H1 (cell line): Measurements from ENCODE around the gene ANO9. TPM values are rescaled to one million over a fixed set of nuclear protein-coding genes. Genes with fewer than 3 reads are reported as not detected.

Source experiments
- CTCF ChIA-PET: fragments of 300-600 bp; sonication (Branson Sonifier 250); formaldehyde crosslinking; loops from one replicate; lab custom pipeline; 2021; ENCODE audit not compliant: partially characterized antibody; lab: Charles Lee
- POLR2A ChIA-PET: fragments of 300-600 bp; sonication (Branson Sonifier 250); formaldehyde crosslinking; loops from one replicate; lab custom pipeline; 2021; ENCODE audit warnings: inconsistent platforms; ENCODE audit not compliant: partially characterized antibody; lab: Charles Lee
- DNase-seq, 2 experiments: peaks; one replicate each; pipeline versions ENCODE4 v3.0.0 to v3.0.0-alpha.2; 2010 to 2022; ENCODE audit warnings: low spot score in 2 of 2, low read depth in 1 of 2, mixed read lengths in 1 of 2
- FAIRE-seq: peaks from 2 replicates; lab custom pipeline; 2011; peaks lifted over from hg19 to GRCh38; lab: Jason Lieb, UNC
- H2AFZ ChIP-seq: 2 replicates; pipeline ENCODE4 v1.8.1; 2012; ENCODE audit warnings: low read length, inconsistent platforms
- H2AK5ac ChIP-seq: 2 replicates; pipeline ENCODE4 v1.6.1; 2013; ENCODE audit warnings: low read depth, low read length
- H2BK120ac ChIP-seq: replicated peaks from 2 replicates; pipeline ENCODE3; 2013; ENCODE audit warnings: low read depth, low read length, inconsistent platforms
- H2BK12ac ChIP-seq: 2 replicates; pipeline ENCODE4 v1.6.1; 2013; ENCODE audit warnings: low read depth, low read length
- H2BK15ac ChIP-seq: 2 replicates; pipeline ENCODE4 v1.6.1; 2013; ENCODE audit warnings: low read length
- H2BK20ac ChIP-seq: 2 replicates; pipeline ENCODE4 v1.6.1; 2013; ENCODE audit warnings: low read length
- H2BK5ac ChIP-seq: 2 replicates; pipeline ENCODE4 v1.6.1; 2013; ENCODE audit warnings: low read depth, low read length
- H3K14ac ChIP-seq: 2 replicates; pipeline ENCODE4 v1.6.1; 2013; ENCODE audit warnings: inconsistent platforms; ENCODE audit not compliant: insufficient read length
- H3K18ac ChIP-seq: 2 replicates; pipeline ENCODE4 v1.6.1; 2013; ENCODE audit warnings: low read length; ENCODE audit errors: extremely low read depth
- H3K23ac ChIP-seq: 2 replicates; pipeline ENCODE4 v1.6.1; 2013; ENCODE audit warnings: inconsistent platforms; ENCODE audit not compliant: insufficient read length
- H3K23me2 ChIP-seq: 2 replicates; pipeline ENCODE4 v1.6.1; 2013; ENCODE audit warnings: low read depth, low read length
- H3K27ac ChIP-seq: 2 replicates; pipeline ENCODE4 v1.6.1; 2011; ENCODE audit warnings: low read depth, low read length, inconsistent platforms
- H3K27me3 ChIP-seq, 4 experiments: replicated peaks in 1 of 4; 1 replicate in 1 of 4; 2 replicates in 3 of 4; pipeline versions ENCODE4 v1.6.1 to v1.8.1; 2011 to 2013; ENCODE audit warnings: low read length in 3 of 4, mild to moderate bottlenecking in 3 of 4, inconsistent platforms in 2 of 4, mixed read lengths in 2 of 4, moderate library complexity in 1 of 4; ENCODE audit not compliant: control insufficient read depth in 3 of 4, insufficient read depth in 3 of 4; ENCODE audit errors: extremely low read depth in 1 of 4
- H3K36me3 ChIP-seq, 4 experiments: 2 replicates each; pipeline versions ENCODE4 v1.6.1 to v1.8.1; 2011 to 2013; ENCODE audit warnings: mild to moderate bottlenecking in 4 of 4, low read length in 3 of 4, moderate library complexity in 2 of 4, control low read depth in 1 of 4, inconsistent platforms in 1 of 4; ENCODE audit not compliant: insufficient read depth in 4 of 4, control insufficient read depth in 2 of 4
- H3K4ac ChIP-seq: replicated peaks from 2 replicates; pipeline ENCODE3; 2013; ENCODE audit warnings: low read length, low read depth, mixed read lengths, inconsistent platforms; ENCODE audit not compliant: insufficient read length
- H3K4me1 ChIP-seq, 4 experiments: replicated peaks in 1 of 4; 1 replicate in 1 of 4; 2 replicates in 3 of 4; pipeline versions ENCODE4 v1.6.1 to v1.8.1; 2011 to 2013; ENCODE audit warnings: low read length in 3 of 4, inconsistent platforms in 2 of 4, mixed read lengths in 1 of 4; ENCODE audit not compliant: insufficient read depth in 4 of 4, control insufficient read depth in 3 of 4
- H3K4me2 ChIP-seq, 2 experiments: 2 replicates each; pipeline versions ENCODE4 v1.6.1 to v1.8.1; 2011 to 2013; ENCODE audit warnings: low read depth in 2 of 2, low read length in 2 of 2, control low read depth in 1 of 2, inconsistent platforms in 1 of 2, mild to moderate bottlenecking in 1 of 2; ENCODE audit not compliant: insufficient read depth in 1 of 2
- H3K4me3 ChIP-seq, 4 experiments: fragments of 200-600, 300-600 bp in 1 of 4; sonication (generic), shearing (Covaris generic), sonication (Bioruptor Twin) in 1 of 4; 2 replicates each; pipeline versions ENCODE4 v1.5.1 to v1.8.1; 2011 to 2016; ENCODE audit warnings: low read length in 4 of 4, low read depth in 3 of 4, control low read depth in 2 of 4, inconsistent platforms in 2 of 4, mild to moderate bottlenecking in 2 of 4, mixed read lengths in 1 of 4, moderate library complexity in 1 of 4; ENCODE audit not compliant: insufficient read depth in 2 of 4; ENCODE audit errors: extremely low read depth in 1 of 4
- H3K56ac ChIP-seq: replicated peaks from 2 replicates; pipeline ENCODE3; 2013; ENCODE audit warnings: low read depth, mild to moderate bottlenecking, mixed read lengths, low read length, inconsistent platforms; ENCODE audit not compliant: insufficient read length
- H3K79me1 ChIP-seq: 2 replicates; pipeline ENCODE4 v1.6.1; 2013; ENCODE audit warnings: low read depth, low read length, control low read depth
- H3K79me2 ChIP-seq, 2 experiments: 2 replicates each; pipeline versions ENCODE4 v1.6.1 to v1.8.1; 2012 to 2013; ENCODE audit warnings: low read length in 2 of 2, mild to moderate bottlenecking in 2 of 2, inconsistent platforms in 1 of 2; ENCODE audit not compliant: insufficient read depth in 2 of 2, control insufficient read depth in 1 of 2
- H3K9ac ChIP-seq, 4 experiments: replicated peaks in 1 of 4; 1 replicate in 1 of 4; 2 replicates in 3 of 4; pipeline versions ENCODE4 v1.6.1 to v1.8.1; 2011 to 2013; ENCODE audit warnings: low read depth in 3 of 4, low read length in 3 of 4, control low read depth in 2 of 4, mild to moderate bottlenecking in 2 of 4, moderate library complexity in 2 of 4, inconsistent platforms in 1 of 4; ENCODE audit errors: extremely low read depth in 1 of 4
- H3K9me3 ChIP-seq, 2 experiments: 2 replicates each; pipeline versions ENCODE4 v1.6.1 to v1.8.1; 2012 to 2013; ENCODE audit warnings: mild to moderate bottlenecking in 2 of 2, moderate library complexity in 2 of 2, control low read depth in 1 of 2, inconsistent platforms in 1 of 2, low read depth in 1 of 2, low read length in 1 of 2, mixed read lengths in 1 of 2; ENCODE audit not compliant: insufficient read depth in 2 of 2
- H4K20me1 ChIP-seq, 2 experiments: replicated peaks in 1 of 2; 2 replicates each; pipeline versions ENCODE3 to v1.8.1; 2011 to 2013; ENCODE audit warnings: inconsistent platforms in 2 of 2, low read length in 2 of 2, mild to moderate bottlenecking in 1 of 2; ENCODE audit not compliant: insufficient read depth in 2 of 2, control insufficient read depth in 1 of 2
- H4K5ac ChIP-seq: 2 replicates; pipeline ENCODE4 v1.6.1; 2013; ENCODE audit warnings: low read length, low read depth, mixed read lengths, inconsistent platforms; ENCODE audit not compliant: insufficient read length
- H4K8ac ChIP-seq: 2 replicates; pipeline ENCODE4 v1.8.0; 2013; ENCODE audit warnings: mild to moderate bottlenecking, moderate library complexity, low read length, inconsistent platforms; ENCODE audit not compliant: insufficient read depth; ENCODE audit errors: extremely low read depth
- H4K91ac ChIP-seq: replicated peaks from 2 replicates; pipeline ENCODE3; 2013; ENCODE audit warnings: low read length, mixed read lengths, inconsistent platforms; ENCODE audit not compliant: insufficient read length
- KDM1A ChIP-seq: fragments of 200-600, 300-600 bp; sonication (generic); IDR thresholded peaks from 2 replicates; pipeline ENCODE4 v1.7.1; 2016; ENCODE audit warnings: mild to moderate bottlenecking, low read length, borderline replicate concordance
- KDM5A ChIP-seq: fragments of 200-600 bp; IDR thresholded peaks from 2 replicates; pipeline ENCODE4 v1.7.1; 2012; ENCODE audit warnings: mild to moderate bottlenecking, low read length, inconsistent platforms, mixed read lengths
- NRF1 ChIP-seq: IDR thresholded peaks from 2 replicates; pipeline ENCODE4 v1.6.1; 2011; ENCODE audit warnings: mild to moderate bottlenecking, low read depth, low read length, improper control_type of control experiment
- POU5F1 ChIP-seq: IDR thresholded peaks from 2 replicates; pipeline ENCODE4 v1.6.1; 2011; ENCODE audit warnings: low read depth, mild to moderate bottlenecking, low read length, moderate library complexity
- RBBP5 ChIP-seq: IDR thresholded peaks from 2 replicates; pipeline ENCODE4 v1.7.1; 2012; ENCODE audit warnings: low read depth, mild to moderate bottlenecking, inconsistent platforms, low read length, moderate library complexity, borderline replicate concordance
- RXRA ChIP-seq: IDR thresholded peaks from 2 replicates; pipeline ENCODE4 v1.6.1; 2011; ENCODE audit warnings: low read depth, mild to moderate bottlenecking, low read length, moderate library complexity; ENCODE audit not compliant: insufficient read depth
- SIN3A ChIP-seq, 2 experiments: IDR thresholded peaks in 1 of 2; conservative IDR thresholded peaks in 1 of 2; 2 replicates each; pipeline ENCODE4 v1.6.1; 2011 to 2012; ENCODE audit warnings: low read length in 2 of 2, improper control_type of control experiment in 1 of 2, low read depth in 1 of 2, mild to moderate bottlenecking in 1 of 2
- TAF1 ChIP-seq: IDR thresholded peaks from 2 replicates; pipeline ENCODE4 v1.6.1; 2011; ENCODE audit warnings: mild to moderate bottlenecking, low read depth, low read length
- ZNF274 ChIP-seq: IDR thresholded peaks from 2 replicates; pipeline ENCODE4 v1.7.0; 2012; ENCODE audit warnings: low read length, borderline replicate concordance; ENCODE audit errors: extremely low read depth
- WGBS, 2 experiments: shearing (Covaris generic) in 1 of 2; methylation state at CpG; one replicate each; pipeline versions ENCODE4 v1.1.6 to v1.1.7; 2013 to 2015; ENCODE audit warnings: low lambda C conversion rate in 2 of 2, mixed read lengths in 2 of 2, inconsistent platforms in 1 of 2, low coverage in 1 of 2, missing lambda C conversion rate in 1 of 2; ENCODE audit not compliant: insufficient replicate concordance in 2 of 2, insufficient coverage in 1 of 2, insufficient read length in 1 of 2; ENCODE audit errors: extremely low coverage in 1 of 2, missing lambda C conversion rate in 1 of 2; 5-methylcytosine and 5-hydroxymethylcytosine counted together
- polyA plus RNA-seq, 7 experiments: library from polyadenylated mRNA; depleted of rRNA in 3 of 7; stranded (reverse) in 5 of 7; unstranded in 2 of 7; fragments of >200 nt in 5 of 7; fragments of 200-250 nt in 2 of 7; gene quantifications; 1 replicate in 5 of 7; 2 replicates in 1 of 7; 4 replicates in 1 of 7; pipeline versions ENCODE4 v1.2.1 to v1.2.3, GENCODE V29; 2011 to 2013; ENCODE audit warnings: missing spikeins in 2 of 7, mixed read lengths in 2 of 7
- total RNA-seq: library from RNA; stranded (reverse); fragmentation: NEBNext Ultra II Directional; extraction: Animal tissue kit (Norgen Biotek cat#: 25700); gene quantifications from 2 replicates; pipeline ENCODE4 v1.2.1, GENCODE V29; 2021

ANO9 gene
- total and polyA plus RNA-seq, 2 of the 8 experiments (the other 6 are each of a cell fraction or from before 2014, with no cell fraction given), result 20.0 to 20.7 TPM

DNA sequence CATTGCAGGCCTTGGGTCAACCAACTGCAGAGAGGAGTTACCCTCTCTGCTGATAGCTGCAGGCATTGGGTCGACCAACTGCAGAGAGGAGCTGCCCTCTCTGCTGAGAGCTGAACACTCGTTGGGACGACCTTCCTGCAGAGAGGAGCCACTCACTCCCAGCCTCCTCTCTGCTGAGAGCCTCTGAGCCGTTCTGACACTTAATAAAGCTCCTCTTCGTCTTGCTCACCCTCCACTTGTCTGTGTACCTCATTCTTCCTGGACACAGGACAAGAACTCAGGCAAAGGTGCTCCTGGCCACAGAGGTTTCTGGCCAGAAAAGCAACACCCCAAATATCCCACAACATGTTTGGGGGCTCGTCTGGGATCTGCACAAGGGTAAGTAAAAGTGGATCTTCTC lies 55.3 kb downstream of the ANO9 start:
- no peak overlapping the region for H4K8ac ChIP-seq
- no peak overlapping the region for H2BK20ac ChIP-seq
- ChIA-PET CTCF (interaction anchor here (1.1 to 2.5 kb wide), 5 partner anchors 9 to 23 kb away, joined by 3 to 11 read pairs (median 4); no protein-coding TSS in a partner anchor), POLR2A (interaction anchor here (0.9 to 1.8 kb wide), 7 partner anchors 9 to 136 kb away, joined by 3 to 7 read pairs (median 3); no protein-coding TSS in a partner anchor)
- no peaks in the 10 kb centered on the region for H3K23me2 ChIP-seq
- no peak overlapping the region for H2BK15ac ChIP-seq
- no peak overlapping the region for H3K4me2 ChIP-seq
- H2BK12ac ChIP-seq, result no peak overlapping the region
- no peaks in the 10 kb centered on the region for H3K27me3 ChIP-seq
- FAIRE-seq, result no peak
- H4K20me1 ChIP-seq, result no peaks in the 10 kb centered on the region
- no peak overlapping the region for H3K18ac ChIP-seq
- no peak overlapping the region for H3K9ac ChIP-seq
- H2BK5ac ChIP-seq, result no peak overlapping the region
- no peaks in the 10 kb centered on the region; a peak in 2 of 7 replicates for H3K4me1 ChIP-seq
- no peak overlapping the region for H4K5ac ChIP-seq
- no peak overlapping the region for H3K27ac ChIP-seq
- H2AK5ac ChIP-seq, result no peak overlapping the region
- 88% methylated on average over 6 of the region's 6 CpGs; no CpG with 5 or more reads in 1 of the 2 experiments for WGBS, 2 experiments
- no peak for DNase-seq
- H3K4me3 ChIP-seq, result no peak overlapping the region
- no peaks in the 10 kb centered on the region for H3K79me2 ChIP-seq
- no peak overlapping the region for H3K4ac ChIP-seq
- no peak overlapping the region for H4K91ac ChIP-seq
- H2BK120ac ChIP-seq, result no peak overlapping the region
- no peak overlapping the region for H3K14ac ChIP-seq
- H3K9me3 ChIP-seq, result peaks cover 15 to 17% of the 10 kb centered on the region in 2 experiments
- no peak overlapping the region for H2AFZ ChIP-seq
- peaks cover 0 to 3% (median 0%) of the 10 kb centered on the region in 4 experiments; a peak in 1 of 8 replicates for H3K36me3 ChIP-seq
- H3K79me1 ChIP-seq, result no peaks in the 10 kb centered on the region
- H3K56ac ChIP-seq, result no peak overlapping the region
- no peak overlapping the region for H3K23ac ChIP-seq
- TF ChIP-seq TAF1 (no peak), RXRA (no peak), KDM5A (no peak), POU5F1 (no peak), RBBP5 (no peak), NRF1 (no peak), SIN3A (conservative IDR thresholded peaks at IDR 0.05 in 1 of 2, IDR thresholded peaks at IDR 0.05 in 1 of 2; ENCODE audit: low read depth in 1 of 2, low read length in 2 of 2) (no peak), KDM1A (no peak), ZNF274 (no peak)
